HCT116 (cell line): Measurements from ENCODE around the gene METRN. TPM values are rescaled to one million over a fixed set of nuclear protein-coding genes. Genes with fewer than 3 reads are reported as not detected.

Source experiments
- ATAC-seq: fragments of 200-7000 bp; cut with Tn5 transposase; 2 replicates; pipeline ENCODE4 v1.9.1; 2020; ENCODE audit warnings: mild to moderate bottlenecking, moderate library complexity
- BruUV-seq: library from RNA; stranded (reverse); fragments of 400-500 nt; replicated peaks from 2 replicates; lab custom pipeline; 2021; lab: Mats Ljungman, UMichigan
- CTCF ChIA-PET: fragments of 300-600 bp; sonication (Branson Sonifier 250); formaldehyde crosslinking; loops from one replicate; lab custom pipeline; 2021; ENCODE audit warnings: antibody characterized with exemption; lab: Charles Lee
- POLR2A ChIA-PET: fragments of 300-600, 350-600 bp; sonication (Branson Sonifier 250); formaldehyde crosslinking; loops from one replicate; lab custom pipeline; 2021; ENCODE audit warnings: antibody characterized with exemption; lab: Charles Lee
- RAD21 ChIA-PET, 2 experiments: fragments of 300-600 bp; sonication (Branson Sonifier 250); formaldehyde crosslinking; loops; one replicate each; lab custom pipeline; 2023; ENCODE audit warnings: low total read pairs in 2 of 2; ENCODE audit not compliant: uncharacterized antibody in 2 of 2, unreplicated experiment in 2 of 2, low non-redundant PET in 1 of 2; lab: Charles Lee
- DNase-seq: peaks from one replicate; pipeline ENCODE4 v3.0.0-alpha.2; 2010; ENCODE audit warnings: low read depth, low spot score
- H2AFZ ChIP-seq: fragments of 200-600 bp; shearing (Covaris generic), sonication (generic); 2 replicates; pipeline ENCODE4 v1.6.1; 2017; ENCODE audit warnings: low read depth, mixed run types, mixed read lengths, antibody characterized with exemption, low read length; ENCODE audit not compliant: poor library complexity, severe bottlenecking
- H3K27ac ChIP-seq: 2 replicates; pipeline ENCODE4 v1.5.1; 2012; ENCODE audit warnings: low read depth, low read length
- H3K27me3 ChIP-seq: fragments of 200-600 bp; sonication (generic); 2 replicates; pipeline ENCODE4 v1.6.1; 2016; ENCODE audit warnings: mixed run types, low read length, mixed read lengths; ENCODE audit not compliant: insufficient read depth
- H3K36me3 ChIP-seq, 2 experiments: fragments of 200-500 bp in 1 of 2; fragments of 200-600 bp in 1 of 2; sonication (Bioruptor generic) in 1 of 2; sonication (generic) in 1 of 2; 2 replicates each; pipeline versions ENCODE4 v1.5.1 to v1.6.1; 2014 to 2016; ENCODE audit warnings: low read length in 2 of 2, inconsistent platforms in 1 of 2, mixed read lengths in 1 of 2, mixed run types in 1 of 2; ENCODE audit not compliant: insufficient read depth in 2 of 2, control insufficient read depth in 1 of 2
- H3K4me1 ChIP-seq, 2 experiments: fragments of 200-600 bp in 1 of 2; sonication (generic) in 1 of 2; 2 replicates each; pipeline versions ENCODE4 v1.5.1 to v1.6.1; 2012 to 2017; ENCODE audit warnings: low read length in 2 of 2, inconsistent platforms in 1 of 2, mild to moderate bottlenecking in 1 of 2, mixed read lengths in 1 of 2, mixed run types in 1 of 2, moderate library complexity in 1 of 2; ENCODE audit not compliant: insufficient read depth in 2 of 2, control insufficient read depth in 1 of 2
- H3K4me2 ChIP-seq: fragments of 200-600 bp; sonication (generic); 2 replicates; pipeline ENCODE4 v1.6.1; 2017; ENCODE audit warnings: mixed run types, low read length, mixed read lengths
- H3K4me3 ChIP-seq, 2 experiments: fragments of 200-600 bp in 1 of 2; sonication (generic) in 1 of 2; replicated peaks in 1 of 2; 2 replicates each; pipeline ENCODE4 v1.5.1; 2011 to 2016; ENCODE audit warnings: low read length in 2 of 2, control low read depth in 1 of 2, low read depth in 1 of 2, mild to moderate bottlenecking in 1 of 2, mixed read lengths in 1 of 2, mixed run types in 1 of 2
- H3K79me2 ChIP-seq: fragments of 200-600 bp; sonication (generic); 2 replicates; pipeline ENCODE4 v1.6.1; 2017; ENCODE audit warnings: mild to moderate bottlenecking, mixed run types, low read length, moderate library complexity, mixed read lengths; ENCODE audit not compliant: insufficient read depth
- H3K9ac ChIP-seq: fragments of 200-600 bp; sonication (generic); 2 replicates; pipeline ENCODE4 v1.6.1; 2016; ENCODE audit warnings: low read length, mixed read lengths
- H3K9me2 ChIP-seq: fragments of 200-600 bp; sonication (generic), shearing (Covaris generic); 2 replicates; pipeline ENCODE4 v1.6.1; 2017; ENCODE audit warnings: mixed run types, mild to moderate bottlenecking, moderate library complexity; ENCODE audit not compliant: insufficient read depth
- H3K9me3 ChIP-seq, 2 experiments: fragments of 200-500 bp in 1 of 2; fragments of 200-600 bp in 1 of 2; sonication (Bioruptor generic) in 1 of 2; sonication (generic) in 1 of 2; 2 replicates each; pipeline ENCODE4 v1.6.1; 2014 to 2017; ENCODE audit warnings: low read length in 2 of 2, mixed read lengths in 2 of 2, inconsistent platforms in 1 of 2, low read depth in 1 of 2, mild to moderate bottlenecking in 1 of 2, mixed run types in 1 of 2, moderate library complexity in 1 of 2; ENCODE audit not compliant: control insufficient read depth in 1 of 2, insufficient read depth in 1 of 2
- H4K20me1 ChIP-seq: fragments of 200-600 bp; sonication (generic), shearing (Covaris generic); 2 replicates; pipeline ENCODE4 v1.6.1; 2017; ENCODE audit warnings: mixed run types, mild to moderate bottlenecking, moderate library complexity; ENCODE audit not compliant: insufficient read depth
- CBX3 ChIP-seq: IDR thresholded peaks from 2 replicates; pipeline ENCODE4 v1.6.1; 2012; ENCODE audit warnings: low read depth
- JUND ChIP-seq: IDR thresholded peaks from 2 replicates; pipeline ENCODE4 v1.6.1; 2012
- POLR2AphosphoS5 ChIP-seq: IDR thresholded peaks from 2 replicates; pipeline ENCODE4 v1.6.1; 2011; ENCODE audit warnings: mild to moderate bottlenecking, low read depth, low read length, moderate library complexity
- RAD21 ChIP-seq: IDR thresholded peaks from 2 replicates; pipeline ENCODE4 v1.6.1; 2012; ENCODE audit warnings: low read depth, mild to moderate bottlenecking
- REST ChIP-seq: IDR thresholded peaks from 2 replicates; pipeline ENCODE4 v1.6.1; 2012; ENCODE audit warnings: low read depth
- SIN3A ChIP-seq: IDR thresholded peaks from 2 replicates; pipeline ENCODE4 v1.6.1; 2012; ENCODE audit warnings: low read depth
- SRF ChIP-seq: IDR thresholded peaks from 2 replicates; pipeline ENCODE4 v1.6.1; 2012; ENCODE audit warnings: low read depth
- TCF7L2 ChIP-seq: IDR thresholded peaks from 2 replicates; pipeline ENCODE4 v1.7.0; 2011; ENCODE audit warnings: borderline replicate concordance, inconsistent platforms; ENCODE audit not compliant: insufficient read depth, insufficient read length; ENCODE audit errors: extremely low read depth
- ZFX ChIP-seq: fragments of 450-650 bp; IDR thresholded peaks from 2 replicates; pipeline ENCODE4 v1.6.1; 2017
- intact Hi-C: fragments of 100-400 bp; cut with micrococcal nuclease; formaldehyde crosslinking; loops from 2 replicates; pipeline ENCODE4 v1.10.0; 2022
- total RNA-seq: library from RNA; stranded (reverse); gene quantifications from one replicate; pipeline ENCODE4 v1.2.1, GENCODE V29; 2021; ENCODE audit not compliant: unreplicated experiment

METRN gene
- total RNA-seq, 1 experiment from 2014 or later, result 193 TPM

GRCh38 chr16:726188-726437 is 11.2 kb downstream of the METRN start:
- BruUV-seq, result no TSS peak
- intact Hi-C loops, result no loop called here
- Histone ChIP-seq H3K9ac (peak overlapping the region; percentile 58), H3K79me2 (peaks cover 26% of the 10 kb centered on the region; the same call in 1 of the 2 replicates), H3K27me3 (no peaks in the 10 kb centered on the region), H3K4me3 (peak overlapping the region; percentile 39 to 89), H4K20me1 (no peaks in the 10 kb centered on the region), H3K4me1 (peaks cover 9 to 52% of the 10 kb centered on the region in 2 experiments), H3K4me2 (peak overlapping the region; percentile 99), H3K9me2 (no peaks in the 10 kb centered on the region), H2AFZ (no peak overlapping the region), H3K27ac (peak overlapping the region; percentile 96), H3K36me3 (no peaks in the 10 kb centered on the region), H3K9me3 (no peaks in the 10 kb centered on the region)
- TF ChIP-seq CBX3 (no peak), SRF (no peak), REST (no peak), ZFX (no peak; the same call in 1 of the 2 replicates), TCF7L2 (no peak), RAD21 (no peak), JUND (no peak), SIN3A (no peak), POLR2AphosphoS5 (no peak)
- POLR2A ChIA-PET, result interaction anchor here (0.6 to 3.5 kb wide), 3 partner anchors 11 to 35 kb away, joined by 3 to 20 read pairs (median 12); partner anchors contain the start of genes METRN and MSLN
- DNase-seq, result no peak
- no peak for ATAC-seq
- CTCF ChIA-PET, result interaction anchor here (0.7 to 2.6 kb wide), 2 partner anchors 10 to 13 kb away, joined by 3 to 11 read pairs; no protein-coding TSS in a partner anchor
- RAD21 ChIA-PET, result no interaction called here
